NCI-H1092 (cell line): ENCODE measurements around the gene EWSR1.
"Not testable (repeated sequence)": the region's sequence is repeated elsewhere in the genome, so short reads cannot be mapped to it uniquely, and the experiment has no call there.

Experiments used
- DNase-seq: peaks from one replicate; lab custom pipeline; 2025; lab: John Stamatoyannopoulos, UW

Gene EWSR1

GRCh38 chr22:29267858-29268510 lies at the start of gene EWSR1, which contains the start of gene RHBDD3:
Gene EWSR1 (plus strand): TSS chr22:29268268. CDS start chr22:29268337, 69 bp downstream.
Gene RHBDD3 (minus strand): TSS chr22:29267981. CDS start chr22:29265626, 2,355 bp downstream.
- DNase-seq: peak; percentile 92

- no peak for DNase-seq
Observed at GRCh38 chr22:29218758-29219408, 49.2 kb upstream of the EWSR1 start.

- DNase-seq: not testable (repeated sequence)
Observed at GRCh38 chr22:29219409-29219782, 48.7 kb upstream of the EWSR1 start.

GRCh38 chr22:29219881-29220670 lies 48.0 kb upstream of the EWSR1 start:
- no peak for DNase-seq

- DNase-seq: no peak
Observed at GRCh38 chr22:29224121-29224858, 43.8 kb upstream of the EWSR1 start.

GRCh38 chr22:29224859-29225410 lies 43.1 kb upstream of the EWSR1 start:
- DNase-seq: no peak

GRCh38 chr22:29225422-29226090 lies 42.5 kb upstream of the EWSR1 start:
- peak; percentile 38 for DNase-seq

- DNase-seq: no peak
Observed at GRCh38 chr22:29226351-29226981, 41.6 kb upstream of the EWSR1 start.

GRCh38 chr22:29230972-29231875 lies 36.8 kb upstream of the EWSR1 start:
- no peak for DNase-seq

GRCh38 chr22:29231971-29232959 lies 35.8 kb upstream of the EWSR1 start:
- DNase-seq: no peak

- no peak for DNase-seq
Observed at GRCh38 chr22:29233277-29233877, 34.7 kb upstream of the EWSR1 start.

GRCh38 chr22:29240481-29240880 lies 27.6 kb upstream of the EWSR1 start:
- not testable (repeated sequence) for DNase-seq

GRCh38 chr22:29243874-29244446 lies 24.1 kb upstream of the EWSR1 start:
- no peak for DNase-seq

- no peak for DNase-seq
Observed at GRCh38 chr22:29244785-29245625, 23.1 kb upstream of the EWSR1 start.

GRCh38 chr22:29245626-29246385 lies 22.3 kb upstream of the EWSR1 start:
- peak; percentile 49 for DNase-seq

- not testable (repeated sequence) for DNase-seq
Observed at GRCh38 chr22:29247891-29248290, 20.2 kb upstream of the EWSR1 start.
